HG02798 (cell line): Measurements from ENCODE around the gene AXL.
"Not testable (repeated sequence)": the region's sequence is repeated elsewhere in the genome, so short reads cannot be mapped to it uniquely, and the experiment has no call there.

ENCODE experiments used
- ATAC-seq: cut with Tn5 transposase; IDR thresholded peaks from one replicate; pipeline ENCODE4 v1.9.1; 2021; ENCODE audit warnings: mild to moderate bottlenecking; ENCODE audit not compliant: unreplicated experiment, poor library complexity

AXL gene

DNA sequence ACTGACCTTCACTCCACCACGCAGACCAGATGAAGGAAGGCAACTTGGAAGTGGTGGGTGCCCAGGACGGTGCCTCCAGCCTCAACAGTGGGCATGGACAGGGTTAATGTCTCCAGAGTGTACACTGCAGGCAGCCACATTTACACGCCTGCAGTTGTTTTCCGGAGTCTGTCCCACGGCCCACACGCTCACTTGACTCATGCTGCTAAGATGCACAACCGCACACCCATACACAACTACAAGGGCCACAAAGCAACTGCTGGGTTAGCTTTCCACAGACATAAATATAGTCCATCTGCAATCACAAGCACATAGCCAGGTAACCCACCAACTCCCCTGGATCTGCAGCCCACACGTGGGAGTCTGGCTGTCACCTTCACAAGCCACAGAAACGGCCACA is 12.6 kb upstream of the AXL start:
- ATAC-seq: no peak

DNA sequence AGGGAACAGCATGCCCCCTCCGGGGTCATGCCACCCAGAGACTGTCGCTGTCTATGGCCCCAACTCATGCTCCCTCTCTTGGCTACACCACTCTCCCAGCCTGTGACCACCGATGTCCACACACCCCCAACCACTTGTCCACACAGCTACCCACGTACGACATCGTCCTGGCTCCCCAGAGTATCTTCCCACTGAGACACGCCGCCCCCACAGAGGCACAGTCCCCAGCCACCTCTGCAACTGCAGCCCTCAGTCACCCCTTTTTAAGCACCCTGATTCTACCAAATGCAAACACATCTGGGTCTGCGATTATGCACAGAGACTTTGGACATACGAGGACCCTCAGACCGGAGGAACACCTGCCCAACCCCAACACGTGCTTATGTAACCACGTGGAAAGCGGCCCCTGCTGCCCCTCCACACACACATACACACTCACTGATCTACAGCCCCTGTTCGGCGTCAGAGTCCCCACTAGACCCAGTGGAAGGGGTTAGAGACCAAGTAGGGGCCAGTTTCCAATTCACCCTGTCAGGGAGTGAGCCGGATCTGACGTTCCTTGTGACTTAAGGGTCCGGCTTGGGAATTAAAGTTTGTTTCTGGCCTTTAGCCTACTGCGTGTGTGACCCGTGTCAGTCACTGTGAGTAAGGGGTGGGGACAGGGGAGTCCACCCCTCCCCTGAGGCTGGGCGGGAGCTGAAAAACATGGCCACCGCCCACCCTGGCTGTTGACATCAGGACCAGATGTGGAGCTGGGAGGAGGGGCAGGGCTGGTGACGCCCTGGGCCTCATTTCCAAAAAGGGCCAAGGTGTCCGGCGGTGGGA is 11.9 kb upstream of the AXL start:
- no peak for ATAC-seq

DNA sequence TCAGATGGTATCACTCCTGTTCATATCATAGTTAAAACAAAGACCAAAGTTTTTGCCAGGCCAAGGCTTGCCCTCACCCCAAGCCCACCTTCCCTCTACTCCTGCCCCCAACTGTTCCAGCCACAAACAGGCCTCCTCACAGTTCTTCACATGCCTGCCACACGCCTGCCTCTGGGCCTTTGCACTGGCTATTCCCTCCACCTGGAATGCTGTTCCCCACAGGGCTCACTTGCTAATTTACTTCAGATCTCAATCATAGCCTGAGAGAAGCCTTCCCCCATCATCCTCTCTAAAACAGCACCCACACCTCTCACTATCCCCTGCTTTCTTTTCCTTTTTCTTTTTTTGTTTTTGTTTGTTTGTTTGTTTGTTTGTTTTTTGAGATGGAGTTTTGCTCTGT is 4.9 kb upstream of the AXL start:
- ATAC-seq: no peak

DNA sequence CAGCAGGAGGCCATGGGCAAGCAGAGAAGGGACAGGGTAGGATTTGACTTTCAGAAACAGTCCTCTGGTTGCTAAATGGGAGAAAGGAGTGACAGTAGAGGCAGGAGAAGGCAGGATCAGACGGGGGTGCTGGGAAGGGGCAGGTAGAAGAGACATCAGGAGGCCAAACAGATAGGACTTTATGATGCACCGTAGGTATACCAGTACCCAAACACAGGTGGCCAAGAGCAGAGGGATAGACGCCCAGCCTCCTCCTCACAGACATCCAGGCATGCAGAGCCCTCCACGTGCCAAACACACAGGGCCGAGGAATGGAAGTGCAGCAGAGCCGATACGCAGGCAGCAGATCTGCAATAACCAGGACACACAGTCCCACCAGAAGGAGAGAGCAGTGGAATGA is 1.3 kb upstream of the AXL start:
- no peak for ATAC-seq

DNA sequence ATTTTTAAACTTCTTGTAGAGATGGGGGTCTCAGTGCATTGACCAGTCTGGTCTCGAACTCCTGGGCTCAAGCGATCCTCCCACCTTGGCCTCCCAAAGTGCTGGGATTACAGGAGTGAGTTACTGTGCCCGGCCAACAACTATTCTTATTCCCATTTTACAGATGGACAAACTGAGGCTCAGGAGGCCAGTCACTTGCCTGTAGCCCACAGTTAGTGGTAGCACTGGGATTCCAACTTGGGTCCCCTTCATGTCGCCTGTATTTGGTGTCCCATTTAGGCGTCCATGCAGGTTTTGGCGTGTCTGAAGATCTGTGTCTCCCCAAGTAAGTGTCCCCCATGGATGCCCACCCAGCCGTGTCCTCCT is 791 bp upstream of the AXL start:
- no peak for ATAC-seq

DNA sequence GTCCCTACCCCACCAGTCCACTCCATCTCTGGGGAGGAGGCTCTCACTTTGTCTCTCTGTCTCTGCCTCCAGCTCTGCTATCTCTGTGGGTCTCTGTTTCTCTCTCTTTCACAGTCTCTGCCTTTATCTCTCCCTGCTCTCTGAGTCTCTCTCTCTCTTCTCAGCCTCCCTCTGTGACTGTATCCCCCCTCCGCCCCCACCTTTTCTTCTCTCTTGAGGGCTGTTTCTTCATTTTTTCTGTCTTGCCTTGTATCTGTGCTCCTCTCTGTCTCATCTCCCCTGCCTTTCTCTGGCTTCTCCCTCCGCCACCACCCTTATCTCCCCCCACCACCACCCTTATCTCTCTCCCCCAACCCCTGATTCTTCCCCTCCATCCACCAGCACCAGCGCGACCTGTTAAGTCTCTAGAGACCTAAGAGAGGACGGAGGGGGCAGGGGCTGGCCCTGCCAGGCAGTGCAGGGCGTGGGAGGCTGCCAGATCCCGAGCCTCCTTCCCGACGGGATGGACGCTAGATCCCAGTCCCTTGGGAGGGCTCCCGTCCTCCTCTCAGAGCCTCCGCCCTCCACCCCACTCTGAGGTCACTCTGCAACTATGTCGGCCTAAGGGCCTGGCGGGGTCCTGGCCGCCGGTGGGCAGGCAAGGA is 1.0 kb downstream of the AXL start:
- no peak for ATAC-seq

DNA sequence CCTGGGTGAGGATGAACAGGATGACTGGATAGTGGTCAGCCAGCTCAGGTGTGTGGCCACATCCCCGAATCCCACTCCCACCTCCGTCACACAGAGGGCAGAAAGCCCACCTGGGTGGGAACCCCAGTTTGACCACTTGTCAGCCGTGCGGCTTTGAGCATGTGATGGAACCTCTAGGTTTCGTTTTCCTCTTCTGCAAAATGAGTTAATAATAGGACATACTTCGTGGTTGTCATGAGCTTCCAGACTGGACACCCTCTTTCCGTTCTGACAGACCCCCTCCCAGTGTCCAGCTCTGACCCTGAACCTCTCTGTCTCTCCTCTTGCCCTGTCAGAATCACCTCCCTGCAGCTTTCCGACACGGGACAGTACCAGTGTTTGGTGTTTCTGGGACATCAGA is 1.8 kb downstream of the AXL start:
- no peak for ATAC-seq

DNA sequence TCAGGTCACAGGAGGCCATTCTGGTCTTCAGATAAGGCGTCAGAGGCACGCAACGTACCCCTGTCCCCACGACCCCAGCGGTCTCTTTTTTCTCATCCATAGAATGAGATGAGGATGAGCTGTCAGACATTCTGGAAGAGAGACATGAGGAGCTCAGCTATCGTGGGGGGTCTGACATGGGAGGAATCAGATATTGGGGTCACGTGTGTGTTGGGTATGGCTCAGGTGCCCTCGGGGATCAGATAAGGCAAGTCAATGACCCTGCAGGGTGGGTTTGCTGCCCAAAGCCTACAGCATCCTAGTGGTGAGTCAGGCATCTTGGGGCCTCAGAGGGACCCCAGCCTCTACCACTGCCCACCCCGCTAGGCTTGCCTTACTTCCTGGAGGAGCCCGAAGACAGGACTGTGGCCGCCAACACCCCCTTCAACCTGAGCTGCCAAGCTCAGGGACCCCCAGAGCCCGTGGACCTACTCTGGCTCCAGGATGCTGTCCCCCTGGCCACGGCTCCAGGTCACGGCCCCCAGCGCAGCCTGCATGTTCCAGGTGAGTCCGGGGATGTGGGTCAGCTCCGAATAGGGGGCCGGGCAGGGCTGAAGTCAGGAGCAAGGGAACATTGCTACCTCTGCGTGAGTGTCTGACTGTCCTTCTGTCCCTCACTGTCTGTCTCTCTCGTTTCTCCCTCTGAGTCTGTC is 2.6 kb downstream of the AXL start:
- ATAC-seq: no peak

DNA sequence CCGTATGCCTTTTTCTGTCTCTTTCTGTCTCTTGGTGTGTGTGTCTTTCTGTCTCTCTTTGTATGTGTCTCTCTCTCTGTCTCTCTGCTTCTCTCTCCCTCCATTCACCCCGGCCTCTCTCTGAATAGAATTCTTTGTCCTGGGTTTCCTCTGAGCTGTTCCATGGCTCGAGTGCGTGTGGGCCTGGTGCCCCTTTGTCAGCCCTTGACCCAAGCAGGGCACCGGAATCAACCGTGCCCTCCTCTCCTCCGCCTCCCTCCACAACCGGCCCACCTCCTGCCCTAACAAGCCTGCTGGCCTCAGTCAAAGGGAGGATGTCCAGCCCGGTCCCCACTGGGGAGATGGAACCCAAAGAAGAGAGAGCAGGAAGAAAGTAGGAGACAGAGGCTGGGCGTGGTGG is 3.2 kb downstream of the AXL start:
- no peak for ATAC-seq

DNA sequence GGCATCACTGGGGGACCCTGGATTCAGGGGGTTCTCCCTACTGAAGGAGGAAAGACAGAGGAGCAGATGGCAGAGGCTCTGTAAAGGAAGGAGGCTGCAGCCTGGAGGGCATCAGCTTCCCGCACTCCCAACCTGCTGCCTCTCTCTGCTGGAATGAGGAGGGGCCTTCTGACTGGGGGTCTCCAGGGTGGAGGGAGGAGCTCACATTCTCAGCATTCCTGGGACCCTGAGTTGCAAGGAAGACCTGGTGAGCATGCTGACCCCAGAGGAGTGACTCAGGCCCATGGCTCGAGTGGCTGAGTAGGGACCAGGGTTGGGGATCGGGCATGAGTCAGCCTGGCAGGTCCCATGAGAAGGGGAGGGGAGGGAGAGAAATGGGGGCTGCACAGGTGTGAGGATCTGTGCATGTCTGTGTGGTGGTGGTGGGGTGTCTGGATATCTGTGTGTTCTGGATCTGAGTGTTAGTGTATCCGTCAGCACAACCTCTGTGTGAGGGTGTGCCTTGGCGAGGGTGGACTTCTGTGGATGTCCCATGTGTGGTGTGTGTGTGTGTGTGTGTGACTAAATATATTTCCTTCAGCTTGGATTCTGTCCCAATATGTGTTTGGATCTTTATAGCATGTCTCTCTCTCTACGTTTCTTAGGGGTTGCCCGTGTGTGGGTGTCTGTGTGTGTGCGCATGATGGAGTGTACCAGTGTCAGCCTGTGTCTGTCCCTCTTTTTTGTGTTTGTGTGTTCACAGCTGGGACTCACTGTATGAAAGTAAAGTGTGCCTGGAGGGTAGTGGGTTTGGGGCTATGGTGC is 4.6 kb downstream of the AXL start:
- no peak for ATAC-seq

DNA sequence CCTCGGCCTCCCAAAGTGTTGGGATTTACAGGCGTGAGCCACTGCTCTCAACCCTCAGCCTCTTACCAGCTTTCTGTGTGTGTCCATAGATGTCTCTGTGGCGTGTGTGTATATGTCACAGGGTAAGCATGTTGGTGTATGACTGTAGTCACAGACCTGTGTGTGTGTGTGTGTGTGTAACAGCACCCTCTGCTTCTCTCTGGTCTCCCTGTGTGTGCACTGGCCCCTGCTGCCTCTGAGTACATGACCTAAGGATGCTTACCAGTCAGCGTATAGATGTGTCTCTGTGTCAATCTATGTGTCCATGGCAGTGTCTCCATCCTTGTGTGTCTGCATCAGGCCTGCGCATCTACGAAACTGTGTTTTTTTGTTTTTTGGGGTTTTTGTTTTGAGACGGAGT is 5.6 kb downstream of the AXL start:
- ATAC-seq: no peak

DNA sequence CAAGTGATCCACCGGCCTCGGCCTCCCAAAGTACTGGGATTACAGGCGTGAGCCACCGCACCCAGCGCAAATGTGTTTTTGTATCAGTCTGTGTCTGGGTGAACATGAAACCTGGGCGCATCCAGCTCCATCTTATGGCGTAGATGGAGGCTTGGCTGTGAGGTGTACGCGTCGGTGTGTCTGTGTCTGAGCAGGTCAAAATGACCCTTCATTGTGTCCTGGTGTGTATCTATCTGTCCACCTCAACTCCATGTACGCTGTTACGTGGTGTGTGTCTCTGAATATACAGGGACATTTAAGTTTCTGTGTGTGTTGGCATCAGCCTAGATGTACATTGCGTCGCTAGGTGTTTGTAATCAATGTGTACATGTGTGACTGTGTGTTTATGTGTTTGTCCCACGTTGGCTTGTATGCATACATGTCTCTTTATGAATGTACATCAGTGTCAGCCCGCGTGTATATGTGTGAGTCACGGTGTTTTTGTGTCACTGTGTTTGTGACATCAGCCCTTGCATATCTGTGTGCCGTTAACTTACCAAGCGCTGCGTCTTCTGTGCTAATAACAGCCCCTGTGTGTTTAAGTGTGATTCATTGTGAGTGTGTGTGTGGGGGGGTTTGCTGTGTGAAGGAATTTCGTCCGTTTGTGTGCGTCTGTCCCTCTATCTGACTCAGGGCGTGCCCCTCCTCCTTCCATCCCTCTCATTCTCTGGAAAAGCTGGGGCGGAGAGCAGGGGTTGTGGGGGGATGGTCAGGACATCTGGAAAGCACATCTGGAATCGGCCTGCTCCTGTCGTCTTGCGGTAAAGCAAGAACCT is 6.4 kb downstream of the AXL start:
- ATAC-seq: no peak

DNA sequence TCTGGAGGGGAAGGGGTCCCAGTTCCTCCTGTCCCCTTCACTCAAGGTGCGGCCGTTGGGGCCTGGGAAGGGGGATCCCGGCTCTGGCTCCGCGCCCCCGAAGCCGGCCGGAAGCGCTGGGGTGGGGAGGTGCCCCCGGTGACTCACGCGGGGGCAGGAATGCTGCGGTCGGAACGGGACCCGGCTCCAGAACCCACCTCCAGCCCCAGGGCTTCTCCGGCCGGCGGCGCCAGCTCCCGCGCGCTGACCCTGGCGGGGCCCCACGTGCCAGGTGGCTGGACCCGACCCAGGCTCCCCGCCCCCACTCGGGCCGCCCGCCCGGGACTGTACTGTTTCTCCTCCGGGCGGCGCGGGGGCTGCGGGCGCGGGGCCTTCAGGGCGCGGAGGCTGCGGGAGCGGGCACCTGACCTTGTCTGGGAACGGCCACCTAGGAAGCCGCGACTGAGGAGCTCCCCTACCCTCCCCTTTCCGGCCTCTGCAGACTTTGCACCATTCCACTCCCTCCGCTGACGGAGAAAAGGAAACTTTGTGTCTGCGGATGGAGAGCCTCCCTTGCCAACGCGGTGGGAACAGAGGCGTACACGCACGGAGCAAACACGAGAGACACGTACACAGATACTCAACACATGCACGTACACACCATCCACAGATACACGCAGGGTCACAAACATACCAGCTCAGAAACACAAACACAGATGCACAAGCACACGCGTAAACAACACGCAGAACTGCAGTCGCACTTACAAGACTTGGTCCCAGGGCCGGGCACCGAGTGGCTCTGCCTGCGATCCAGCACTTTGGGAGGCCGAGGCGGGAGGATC is 7.2 kb downstream of the AXL start:
- no peak for ATAC-seq

DNA sequence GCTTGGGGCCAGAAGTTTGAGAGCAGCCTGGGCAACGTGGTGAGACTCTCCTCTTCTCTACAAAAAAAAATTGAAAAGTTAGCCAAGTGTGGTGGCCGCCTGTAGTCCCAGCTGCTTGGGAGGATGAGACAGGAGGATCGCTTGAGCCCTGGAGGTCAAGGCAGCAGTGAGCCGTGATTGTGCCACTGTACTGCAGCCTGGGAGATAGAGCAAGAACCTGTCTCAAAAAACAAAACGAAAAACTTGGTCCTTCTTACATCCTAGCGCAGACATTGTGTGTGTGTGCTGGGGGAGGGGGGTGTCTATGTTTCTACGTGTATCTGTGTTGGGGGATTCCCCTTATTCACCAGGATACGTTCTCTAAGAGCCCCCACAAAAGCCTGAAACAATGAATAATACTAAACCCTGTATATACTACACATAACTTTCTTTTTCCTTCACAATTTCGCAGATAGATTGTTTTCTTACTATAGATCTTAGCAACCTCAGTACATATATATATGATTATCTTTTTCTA is 7.9 kb downstream of the AXL start:
- ATAC-seq: no peak

DNA sequence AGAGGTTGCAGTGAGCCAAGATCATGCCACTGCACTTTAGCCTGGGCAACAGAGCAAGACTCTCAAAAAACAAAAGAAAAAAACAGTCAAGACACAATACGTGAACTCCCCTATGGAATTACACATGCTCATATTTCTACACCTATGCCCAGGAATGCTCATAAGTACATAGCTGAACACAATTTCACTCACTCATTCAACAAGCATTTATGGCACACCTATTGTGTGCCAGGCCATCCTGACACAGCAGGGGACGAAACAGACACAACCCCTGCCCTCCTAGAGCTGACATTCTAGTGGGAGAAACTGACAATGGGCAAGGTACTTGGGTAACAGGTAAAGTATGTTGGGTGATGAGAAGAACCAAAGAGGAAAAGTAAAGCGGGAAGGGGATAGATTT is 9.5 kb downstream of the AXL start:
- ATAC-seq: no peak

DNA sequence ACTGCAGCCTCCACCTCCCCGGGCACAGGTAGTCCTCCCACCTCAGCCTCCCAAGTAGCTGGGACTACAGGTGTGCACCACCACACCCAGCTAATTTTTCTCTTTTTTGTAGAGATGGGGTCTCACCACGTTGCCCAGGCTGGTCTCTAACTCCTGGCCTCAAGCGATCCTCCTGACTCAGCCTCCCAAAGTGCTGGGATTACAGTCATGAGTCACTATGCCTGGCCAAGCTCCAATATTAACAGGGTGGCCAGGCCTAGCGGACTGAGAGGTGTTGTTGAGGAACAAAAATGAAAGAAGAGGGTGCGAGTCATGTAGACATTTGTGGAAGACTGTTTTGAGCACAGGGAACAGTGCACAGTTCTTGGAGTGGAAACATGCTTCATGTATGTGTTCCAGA is 10.3 kb downstream of the AXL start:
- not testable (repeated sequence) for ATAC-seq

DNA sequence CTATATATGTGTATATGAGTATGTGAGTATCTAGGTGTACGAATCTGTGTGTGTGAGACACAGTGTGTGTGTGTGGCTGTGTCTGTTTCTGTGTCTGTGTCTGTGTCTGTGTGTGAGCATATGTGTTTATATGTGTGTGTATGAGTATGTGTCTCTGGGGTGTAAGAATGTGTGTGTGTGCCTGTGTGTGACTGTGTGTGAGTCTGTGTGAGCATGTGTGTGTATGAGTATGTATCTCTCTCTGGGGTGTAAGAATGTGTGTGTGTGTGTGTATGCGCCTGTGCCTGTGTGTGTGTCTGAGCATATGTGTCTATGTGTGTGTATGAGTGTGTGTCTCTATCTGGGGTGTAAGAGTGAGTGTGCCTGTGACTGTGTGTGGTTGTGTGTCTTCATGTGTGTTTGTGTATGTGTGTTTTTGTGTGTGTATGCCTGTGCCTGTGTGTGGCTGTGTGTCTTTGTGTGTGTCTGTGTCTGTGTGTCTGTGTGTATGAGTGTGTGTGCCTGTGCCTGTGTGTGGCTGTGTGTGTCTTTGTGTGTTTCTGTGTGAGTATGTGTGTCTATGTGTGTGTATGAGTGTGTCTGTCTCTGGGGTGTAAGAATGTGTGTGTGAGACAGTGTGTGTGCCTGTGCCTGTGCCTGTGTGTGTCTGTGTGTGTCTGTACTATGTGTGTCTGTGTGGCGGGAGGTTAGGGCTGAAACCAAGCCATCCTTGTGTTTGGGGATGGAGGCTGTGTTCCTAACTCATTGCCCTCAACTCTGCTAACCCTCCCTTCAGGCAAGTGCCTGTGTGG is 11.2 kb downstream of the AXL start:
- no peak for ATAC-seq

DNA sequence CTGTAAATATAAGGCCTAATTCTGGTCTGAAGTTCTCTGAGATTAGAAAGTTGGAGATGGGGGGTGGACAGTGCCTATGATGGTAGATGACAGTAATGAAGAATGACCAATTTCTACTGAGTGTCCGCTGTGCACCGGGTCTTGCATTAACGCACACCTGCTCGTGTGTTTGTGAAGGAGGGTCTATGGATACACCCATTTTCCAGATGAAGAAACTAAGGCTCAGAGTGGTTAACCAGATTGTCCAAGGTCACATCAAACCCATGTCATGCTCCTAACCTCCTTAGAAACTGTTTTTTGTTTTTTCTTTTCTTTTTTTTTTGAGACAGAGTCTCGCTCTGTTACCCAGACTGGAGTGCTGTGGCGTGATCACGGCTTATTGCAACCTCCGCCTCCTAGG is 13.7 kb downstream of the AXL start:
- ATAC-seq: no peak
